NCI-H446 (cell line): ENCODE measurements around the gene TTC3.

Experiments
- DNase-seq, 2 experiments: peaks; one replicate each; lab custom pipeline; 2025; lab: John Stamatoyannopoulos, UW

The TTC3 gene

GRCh38 chr21:37062593-37062935 lies 10.5 kb upstream of the TTC3 start:
- DNase-seq, result no peak

GRCh38 chr21:37063433-37063832 lies 9.6 kb upstream of the TTC3 start:
- DNase-seq, result no peak

GRCh38 chr21:37064841-37065240 lies 8.2 kb upstream of the TTC3 start:
- no peak for DNase-seq

- DNase-seq, result no peak
These were observed 7.4 kb upstream of the TTC3 start for GRCh38 chr21:37065561-37066177.

- DNase-seq, result peak; percentile 10 to 27
These were observed 1.3 kb upstream of the TTC3 start for GRCh38 chr21:37071561-37072273.

GRCh38 chr21:37072274-37072987 lies 623 bp upstream of the TTC3 start:
- peak; percentile 86 to 92 for DNase-seq

GRCh38 chr21:37073417-37074196 lies 553 bp downstream of the TTC3 start:
- DNase-seq, result peak in 1 of 2 experiments; percentile 60

GRCh38 chr21:37074197-37074510 lies 1.1 kb downstream of the TTC3 start:
- no peak for DNase-seq

GRCh38 chr21:37074546-37074945 lies 1.5 kb downstream of the TTC3 start:
- DNase-seq, result no peak

- DNase-seq, result no peak
These were observed 2.2 kb downstream of the TTC3 start for GRCh38 chr21:37075214-37075770.

- no peak for DNase-seq
These were observed 3.2 kb downstream of the TTC3 start for GRCh38 chr21:37076087-37076850.

- DNase-seq, result no peak
These were observed 4.3 kb downstream of the TTC3 start for GRCh38 chr21:37077403-37077802.

- no peak for DNase-seq
These were observed 6.3 kb downstream of the TTC3 start for GRCh38 chr21:37079211-37079824.

- peak in 1 of 2 experiments; percentile 35 for DNase-seq
These were observed 9.3 kb downstream of the TTC3 start for GRCh38 chr21:37082375-37082774.

GRCh38 chr21:37082856-37083528 lies 9.9 kb downstream of the TTC3 start:
- DNase-seq, result no peak

GRCh38 chr21:37085726-37086125 lies 12.7 kb downstream of the TTC3 start:
- no peak for DNase-seq

- DNase-seq, result no peak
These were observed 14.1 kb downstream of the TTC3 start for GRCh38 chr21:37087188-37087587.

- no peak for DNase-seq
These were observed 15.2 kb downstream of the TTC3 start for GRCh38 chr21:37088186-37088735.

GRCh38 chr21:37093977-37094376 lies 20.9 kb downstream of the TTC3 start:
- DNase-seq, result no peak

GRCh38 chr21:37095821-37096220 lies 22.8 kb downstream of the TTC3 start:
- DNase-seq, result no peak
